WTC11 (cell line): Measurements from ENCODE around the gene HDGFL2. TPM values are rescaled to one million over a fixed set of nuclear protein-coding genes. Genes with fewer than 3 reads are reported as not detected.
"Not testable (repeated sequence)": the region's sequence is repeated elsewhere in the genome, so short reads cannot be mapped to it uniquely, and the experiment has no call there.

Experiments used
- ATAC-seq: fragments of 200-7000 bp; cut with Tn5 transposase; 2 replicates; pipeline ENCODE4 v1.10.0; 2021; ENCODE audit warnings: mild to moderate bottlenecking, moderate library complexity
- CTCF ChIA-PET: fragments of 300-600 bp; sonication (Branson Sonifier 250); formaldehyde crosslinking; loops from one replicate; lab custom pipeline; 2021; ENCODE audit warnings: antibody characterized with exemption; lab: Charles Lee
- POLR2A ChIA-PET: fragments of 350-600 bp; sonication (Branson Sonifier 250); formaldehyde crosslinking; loops from one replicate; lab custom pipeline; 2021; ENCODE audit warnings: antibody characterized with exemption; lab: Charles Lee
- DNase-seq: peaks from one replicate; pipeline ENCODE4 v3.0.0; 2021; ENCODE audit warnings: low spot score
- H3K27ac Mint-ChIP-seq: 2 replicates; pipeline ENCODE4 v1.8.0; 2021; ENCODE audit warnings: mixed read lengths
- H3K27me3 Mint-ChIP-seq: 2 replicates; pipeline ENCODE4 v1.8.0; 2021; ENCODE audit warnings: low read depth, mild to moderate bottlenecking, moderate library complexity, mixed read lengths
- H3K36me3 Mint-ChIP-seq: 2 replicates; pipeline ENCODE4 v1.8.0; 2021; ENCODE audit warnings: mixed read lengths
- H3K4me1 Mint-ChIP-seq: 2 replicates; pipeline ENCODE4 v1.8.0; 2022; ENCODE audit warnings: mixed read lengths
- H3K4me3 Mint-ChIP-seq: 2 replicates; pipeline ENCODE4 v1.8.0; 2021; ENCODE audit warnings: mild to moderate bottlenecking, moderate library complexity, mixed read lengths
- H3K9me3 Mint-ChIP-seq: 2 replicates; pipeline ENCODE4 v1.8.0; 2021; ENCODE audit warnings: mixed read lengths
- EMX1 ChIP-seq: fragments of 250-450 bp; sonication (Bioruptor Pico); IDR thresholded peaks from 2 replicates; pipeline ENCODE4 v1.8.0; 2021; ENCODE audit warnings: mild to moderate bottlenecking
- ETV6 ChIP-seq: sonication (generic); formaldehyde crosslinking; IDR thresholded peaks from 2 replicates; pipeline ENCODE4 v1.8.1; 2022; ENCODE audit warnings: mild to moderate bottlenecking, missing genetic modification reagents
- GABPB1 ChIP-seq: sonication (generic); formaldehyde crosslinking; IDR thresholded peaks from 2 replicates; pipeline ENCODE4 v1.8.1; 2023; ENCODE audit warnings: mild to moderate bottlenecking, missing genetic modification reagents
- HMGA2 ChIP-seq: fragments of 250-450 bp; sonication (Bioruptor Pico); IDR thresholded peaks from 2 replicates; pipeline ENCODE4 v1.4.0; 2021; ENCODE audit warnings: mild to moderate bottlenecking, moderate library complexity
- IRF2 ChIP-seq: sonication (generic); formaldehyde crosslinking; IDR thresholded peaks from 2 replicates; pipeline ENCODE4 v1.8.0; 2022; ENCODE audit warnings: low read depth, missing genetic modification reagents, borderline replicate concordance
- NR3C1 ChIP-seq: sonication (generic); formaldehyde crosslinking; conservative IDR thresholded peaks from 2 replicates; pipeline ENCODE4 v1.8.1; 2023; ENCODE audit warnings: low read depth, mild to moderate bottlenecking, missing genetic modification reagents
- SMAD3 ChIP-seq: sonication (generic); formaldehyde crosslinking; IDR thresholded peaks from 2 replicates; pipeline ENCODE4 v1.8.0; 2022; ENCODE audit warnings: missing genetic modification reagents, mild to moderate bottlenecking, borderline replicate concordance
- ZNF138 ChIP-seq: sonication (generic); formaldehyde crosslinking; conservative IDR thresholded peaks from 2 replicates; pipeline ENCODE4 v1.8.1; 2022; ENCODE audit warnings: mild to moderate bottlenecking, moderate library complexity, missing genetic modification reagents
- ZNF219 ChIP-seq: sonication (generic); formaldehyde crosslinking; IDR thresholded peaks from 2 replicates; pipeline ENCODE4 v1.8.0; 2023; ENCODE audit warnings: missing genetic modification reagents, mild to moderate bottlenecking, borderline replicate concordance
- ZNF232 ChIP-seq: sonication (generic); formaldehyde crosslinking; IDR thresholded peaks from 2 replicates; pipeline ENCODE4 v1.8.0; 2022; ENCODE audit warnings: mild to moderate bottlenecking, missing genetic modification reagents
- ZNF416 ChIP-seq: fragments of 250-450 bp; sonication (Bioruptor Pico); IDR thresholded peaks from 2 replicates; pipeline ENCODE4 v1.9.0; 2021; ENCODE audit warnings: mild to moderate bottlenecking, inconsistent platforms
- ZNF423 ChIP-seq: fragments of 250-450 bp; sonication (Bioruptor Pico); IDR thresholded peaks from 2 replicates; pipeline ENCODE4 v2.1.2; 2022; ENCODE audit warnings: mild to moderate bottlenecking, moderate library complexity
- total RNA-seq: library from RNA; stranded (reverse); gene quantifications from 3 replicates; pipeline ENCODE4 v1.2.3, GENCODE V29; 2021
- TF ChIP-seq, protein P1 (sequence below): sonication (generic); formaldehyde crosslinking; IDR thresholded peaks from 2 replicates; pipeline ENCODE4 v1.8.1; 2022; ENCODE audit warnings: mild to moderate bottlenecking, moderate library complexity, missing genetic modification reagents
- TF ChIP-seq, protein P2 (sequence below): fragments of 250-450 bp; sonication (Bioruptor Pico); conservative IDR thresholded peaks from 2 replicates; pipeline ENCODE4 v1.9.0; 2021; ENCODE audit warnings: mild to moderate bottlenecking
- TF ChIP-seq, protein P3 (sequence below): sonication (generic); formaldehyde crosslinking; IDR thresholded peaks from 2 replicates; pipeline ENCODE4 v1.8.0; 2023; ENCODE audit warnings: missing genetic modification reagents
- TF ChIP-seq, protein P4 (sequence below): sonication (generic); formaldehyde crosslinking; IDR thresholded peaks from 2 replicates; pipeline ENCODE4 v1.8.1; 2023; ENCODE audit warnings: mild to moderate bottlenecking, missing genetic modification reagents, borderline replicate concordance
- TF ChIP-seq, protein P5 (sequence below): fragments of 250-450 bp; sonication (Bioruptor Pico); IDR thresholded peaks from 2 replicates; pipeline ENCODE4 v1.9.0; 2021; ENCODE audit warnings: mild to moderate bottlenecking
- TF ChIP-seq, protein P6 (sequence below): sonication (generic); formaldehyde crosslinking; IDR thresholded peaks from 2 replicates; pipeline ENCODE4 v1.8.1; 2023; ENCODE audit warnings: mild to moderate bottlenecking, missing genetic modification reagents
- TF ChIP-seq, protein P7 (sequence below): sonication (generic); formaldehyde crosslinking; IDR thresholded peaks from 2 replicates; pipeline ENCODE4 v1.8.0; 2022; ENCODE audit warnings: missing genetic modification reagents

HDGFL2 gene
- total RNA-seq, 1 experiment from 2014 or later = 115 TPM

DNA sequence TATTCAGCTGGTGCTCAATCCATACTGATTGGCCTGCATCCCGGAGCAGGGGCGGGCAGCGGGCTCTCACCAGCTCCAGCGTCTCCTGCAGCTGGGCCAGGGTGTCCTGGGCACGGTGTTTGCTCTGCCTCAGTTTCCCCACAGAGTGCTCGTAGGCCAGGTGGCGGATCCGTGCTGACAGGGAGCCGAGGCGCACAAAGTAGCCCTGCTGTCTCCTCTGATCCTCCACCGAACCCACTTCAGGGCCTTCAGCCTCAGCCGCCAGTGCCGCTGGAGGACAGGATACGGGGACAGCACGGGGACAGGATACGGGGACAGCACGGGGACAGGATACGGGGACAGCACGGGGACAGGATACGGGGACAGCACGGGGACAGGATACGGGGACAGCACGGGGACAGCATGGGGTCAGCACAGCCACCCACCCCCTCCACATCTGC lies 53.5 kb downstream of the HDGFL2 start:
- Mint-ChIP-seq H3K27me3 (peaks cover 33% of the 10 kb centered on the region), H3K4me1 (no peaks in the 10 kb centered on the region), H3K27ac (no peak overlapping the region), H3K9me3 (no peaks in the 10 kb centered on the region), H3K36me3 (no peaks in the 10 kb centered on the region), H3K4me3 (no peak overlapping the region)
- ATAC-seq (no peak), DNase-seq (no peak)
- TF ChIP-seq, protein P1, sequence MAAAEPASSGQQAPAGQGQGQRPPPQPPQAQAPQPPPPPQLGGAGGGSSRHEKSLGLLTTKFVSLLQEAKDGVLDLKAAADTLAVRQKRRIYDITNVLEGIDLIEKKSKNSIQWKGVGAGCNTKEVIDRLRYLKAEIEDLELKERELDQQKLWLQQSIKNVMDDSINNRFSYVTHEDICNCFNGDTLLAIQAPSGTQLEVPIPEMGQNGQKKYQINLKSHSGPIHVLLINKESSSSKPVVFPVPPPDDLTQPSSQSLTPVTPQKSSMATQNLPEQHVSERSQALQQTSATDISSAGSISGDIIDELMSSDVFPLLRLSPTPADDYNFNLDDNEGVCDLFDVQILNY (CRISPR knock-in tag) = no peak
- TF ChIP-seq NR3C1 (no peak), EMX1 (no peak), ZNF232 (CRISPR knock-in tag) (no peak), ZNF219 (CRISPR knock-in tag) (no peak), ZNF416 (no peak)
- TF ChIP-seq, protein P2, sequence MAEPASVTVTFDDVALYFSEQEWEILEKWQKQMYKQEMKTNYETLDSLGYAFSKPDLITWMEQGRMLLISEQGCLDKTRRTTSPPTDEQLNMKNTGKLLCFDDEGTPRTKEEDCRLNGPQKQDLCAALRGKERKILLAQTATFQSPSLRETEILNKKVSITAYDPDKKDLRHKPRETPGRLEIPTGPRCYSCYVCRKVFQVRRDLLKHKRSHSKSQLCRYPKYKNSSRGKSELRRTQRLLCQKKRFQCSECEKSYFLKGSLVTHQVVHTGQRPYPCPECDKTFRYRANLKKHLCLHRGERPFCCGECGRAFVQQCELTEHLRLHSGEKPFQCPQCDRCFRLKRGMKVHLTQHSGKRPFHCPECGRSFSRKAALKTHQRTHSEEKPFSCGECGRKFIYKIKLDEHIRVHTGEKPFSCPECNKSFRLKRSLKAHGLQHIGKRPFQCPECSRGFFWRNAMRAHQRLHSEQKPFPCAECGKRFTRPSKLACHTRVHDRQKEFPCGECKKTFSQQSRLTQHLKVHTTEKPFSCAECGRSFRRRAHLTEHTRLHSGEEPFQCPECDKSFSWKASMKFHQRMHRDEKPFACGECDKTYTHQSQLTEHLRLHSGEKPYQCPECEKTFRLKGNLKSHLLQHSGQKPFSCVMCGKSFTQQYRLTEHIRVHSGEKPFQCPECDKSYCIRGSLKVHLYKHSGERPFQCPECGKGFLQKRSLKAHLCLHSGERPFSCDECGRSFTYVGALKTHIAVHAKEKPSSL (CRISPR knock-in tag) = no peak
- TF ChIP-seq, protein P3, sequence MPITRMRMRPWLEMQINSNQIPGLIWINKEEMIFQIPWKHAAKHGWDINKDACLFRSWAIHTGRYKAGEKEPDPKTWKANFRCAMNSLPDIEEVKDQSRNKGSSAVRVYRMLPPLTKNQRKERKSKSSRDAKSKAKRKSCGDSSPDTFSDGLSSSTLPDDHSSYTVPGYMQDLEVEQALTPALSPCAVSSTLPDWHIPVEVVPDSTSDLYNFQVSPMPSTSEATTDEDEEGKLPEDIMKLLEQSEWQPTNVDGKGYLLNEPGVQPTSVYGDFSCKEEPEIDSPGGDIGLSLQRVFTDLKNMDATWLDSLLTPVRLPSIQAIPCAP (CRISPR knock-in tag) = no peak
- TF ChIP-seq, protein P4, sequence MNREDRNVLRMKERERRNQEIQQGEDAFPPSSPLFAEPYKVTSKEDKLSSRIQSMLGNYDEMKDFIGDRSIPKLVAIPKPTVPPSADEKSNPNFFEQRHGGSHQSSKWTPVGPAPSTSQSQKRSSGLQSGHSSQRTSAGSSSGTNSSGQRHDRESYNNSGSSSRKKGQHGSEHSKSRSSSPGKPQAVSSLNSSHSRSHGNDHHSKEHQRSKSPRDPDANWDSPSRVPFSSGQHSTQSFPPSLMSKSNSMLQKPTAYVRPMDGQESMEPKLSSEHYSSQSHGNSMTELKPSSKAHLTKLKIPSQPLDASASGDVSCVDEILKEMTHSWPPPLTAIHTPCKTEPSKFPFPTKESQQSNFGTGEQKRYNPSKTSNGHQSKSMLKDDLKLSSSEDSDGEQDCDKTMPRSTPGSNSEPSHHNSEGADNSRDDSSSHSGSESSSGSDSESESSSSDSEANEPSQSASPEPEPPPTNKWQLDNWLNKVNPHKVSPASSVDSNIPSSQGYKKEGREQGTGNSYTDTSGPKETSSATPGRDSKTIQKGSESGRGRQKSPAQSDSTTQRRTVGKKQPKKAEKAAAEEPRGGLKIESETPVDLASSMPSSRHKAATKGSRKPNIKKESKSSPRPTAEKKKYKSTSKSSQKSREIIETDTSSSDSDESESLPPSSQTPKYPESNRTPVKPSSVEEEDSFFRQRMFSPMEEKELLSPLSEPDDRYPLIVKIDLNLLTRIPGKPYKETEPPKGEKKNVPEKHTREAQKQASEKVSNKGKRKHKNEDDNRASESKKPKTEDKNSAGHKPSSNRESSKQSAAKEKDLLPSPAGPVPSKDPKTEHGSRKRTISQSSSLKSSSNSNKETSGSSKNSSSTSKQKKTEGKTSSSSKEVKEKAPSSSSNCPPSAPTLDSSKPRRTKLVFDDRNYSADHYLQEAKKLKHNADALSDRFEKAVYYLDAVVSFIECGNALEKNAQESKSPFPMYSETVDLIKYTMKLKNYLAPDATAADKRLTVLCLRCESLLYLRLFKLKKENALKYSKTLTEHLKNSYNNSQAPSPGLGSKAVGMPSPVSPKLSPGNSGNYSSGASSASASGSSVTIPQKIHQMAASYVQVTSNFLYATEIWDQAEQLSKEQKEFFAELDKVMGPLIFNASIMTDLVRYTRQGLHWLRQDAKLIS (CRISPR knock-in tag) = no peak
- TF ChIP-seq, protein P5, sequence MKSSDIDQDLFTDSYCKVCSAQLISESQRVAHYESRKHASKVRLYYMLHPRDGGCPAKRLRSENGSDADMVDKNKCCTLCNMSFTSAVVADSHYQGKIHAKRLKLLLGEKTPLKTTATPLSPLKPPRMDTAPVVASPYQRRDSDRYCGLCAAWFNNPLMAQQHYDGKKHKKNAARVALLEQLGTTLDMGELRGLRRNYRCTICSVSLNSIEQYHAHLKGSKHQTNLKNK (CRISPR knock-in tag) = no peak
- TF ChIP-seq, protein P6, sequence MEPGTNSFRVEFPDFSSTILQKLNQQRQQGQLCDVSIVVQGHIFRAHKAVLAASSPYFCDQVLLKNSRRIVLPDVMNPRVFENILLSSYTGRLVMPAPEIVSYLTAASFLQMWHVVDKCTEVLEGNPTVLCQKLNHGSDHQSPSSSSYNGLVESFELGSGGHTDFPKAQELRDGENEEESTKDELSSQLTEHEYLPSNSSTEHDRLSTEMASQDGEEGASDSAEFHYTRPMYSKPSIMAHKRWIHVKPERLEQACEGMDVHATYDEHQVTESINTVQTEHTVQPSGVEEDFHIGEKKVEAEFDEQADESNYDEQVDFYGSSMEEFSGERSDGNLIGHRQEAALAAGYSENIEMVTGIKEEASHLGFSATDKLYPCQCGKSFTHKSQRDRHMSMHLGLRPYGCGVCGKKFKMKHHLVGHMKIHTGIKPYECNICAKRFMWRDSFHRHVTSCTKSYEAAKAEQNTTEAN = no peak
- CTCF ChIA-PET = interaction anchor here (0.5 to 5.9 kb wide), 62 partner anchors 10 to 805 kb away, joined by 3 to 285 read pairs (median 5); partner anchors contain the start of genes CHAF1A, FEM1A, HDGFL2 and LRG1
- POLR2A ChIA-PET = interaction anchor here (1.0 kb wide), 1 partner anchor 9 kb away, joined by 9 read pairs; the partner anchor contains the start of gene PLIN5

DNA sequence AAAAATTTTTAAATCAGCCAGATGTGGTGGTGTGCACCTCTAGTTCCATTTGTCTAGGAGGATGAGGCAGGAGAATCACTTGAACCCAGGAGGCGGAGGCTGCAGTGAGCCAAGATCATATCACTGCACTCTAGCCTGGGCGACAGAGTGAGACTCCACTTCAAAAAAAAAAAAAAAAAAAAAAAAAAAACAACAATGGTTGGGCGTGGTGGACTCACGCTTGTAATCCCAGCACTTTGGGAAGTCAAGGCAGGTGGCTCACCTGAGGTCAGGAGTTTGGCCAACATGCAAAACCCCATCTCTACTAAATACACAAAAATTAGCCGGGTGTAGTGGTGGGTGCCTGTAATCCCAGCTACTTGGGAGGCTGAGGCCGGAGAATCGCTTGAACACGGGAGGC lies 55.3 kb downstream of the HDGFL2 start:
- DNase-seq, H3K36me3 Mint-ChIP-seq, ATAC-seq, POLR2A ChIA-PET, H3K27ac Mint-ChIP-seq, H3K4me3 Mint-ChIP-seq, H3K9me3 Mint-ChIP-seq, H3K4me1 Mint-ChIP-seq: not testable (repeated sequence)
- H3K27me3 Mint-ChIP-seq = peaks cover 28% of the 10 kb centered on the region
- CTCF ChIA-PET = interaction anchor here (5.5 to 5.9 kb wide), 2 partner anchors 11 to 110 kb away, joined by 63 to 85 read pairs; partner anchors contain the start of gene PLIN4

DNA sequence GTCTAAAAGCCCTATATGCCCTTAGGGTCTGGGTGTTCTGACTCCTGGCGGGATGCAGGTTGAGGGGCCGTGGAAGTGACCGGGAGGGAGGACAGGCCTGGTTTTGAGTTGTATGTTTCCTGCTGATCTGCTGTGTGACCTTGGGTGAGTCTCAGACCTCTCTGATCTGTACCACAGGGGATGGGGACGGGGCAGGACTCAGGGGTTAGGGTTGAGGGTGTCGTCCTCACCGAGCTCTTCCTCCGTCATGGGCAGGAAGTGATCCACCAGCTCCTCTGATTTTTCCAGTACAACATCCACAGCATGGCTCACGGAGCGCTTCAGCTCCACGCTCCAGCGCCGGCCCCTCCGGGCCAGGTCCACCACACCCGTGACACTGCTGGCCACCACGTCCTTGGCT lies 56.7 kb downstream of the HDGFL2 start:
- H3K27me3 Mint-ChIP-seq = peaks cover 29% of the 10 kb centered on the region
- no peak overlapping the region for H3K27ac Mint-ChIP-seq
- H3K9me3 Mint-ChIP-seq = no peaks in the 10 kb centered on the region
- ChIA-PET POLR2A (no interaction called here), CTCF (interaction anchor here (1.0 to 5.9 kb wide), 5 partner anchors 13 to 262 kb away, joined by 3 to 63 read pairs (median 3); partner anchors contain the start of gene PLIN4)
- H3K4me1 Mint-ChIP-seq = no peaks in the 10 kb centered on the region
- DNase-seq (no peak), ATAC-seq (no peak)
- H3K36me3 Mint-ChIP-seq = no peaks in the 10 kb centered on the region
- H3K4me3 Mint-ChIP-seq = no peak overlapping the region
- TF ChIP-seq HMGA2 (CRISPR knock-in tag) = no peak
- no peak for TF ChIP-seq ETV6 (CRISPR knock-in tag)
- TF ChIP-seq ZNF138 = no peak
- no peak for TF ChIP-seq ZNF423
- TF ChIP-seq IRF2 (CRISPR knock-in tag) = no peak
- no peak for TF ChIP-seq SMAD3 (CRISPR knock-in tag)
- TF ChIP-seq, protein P7, sequence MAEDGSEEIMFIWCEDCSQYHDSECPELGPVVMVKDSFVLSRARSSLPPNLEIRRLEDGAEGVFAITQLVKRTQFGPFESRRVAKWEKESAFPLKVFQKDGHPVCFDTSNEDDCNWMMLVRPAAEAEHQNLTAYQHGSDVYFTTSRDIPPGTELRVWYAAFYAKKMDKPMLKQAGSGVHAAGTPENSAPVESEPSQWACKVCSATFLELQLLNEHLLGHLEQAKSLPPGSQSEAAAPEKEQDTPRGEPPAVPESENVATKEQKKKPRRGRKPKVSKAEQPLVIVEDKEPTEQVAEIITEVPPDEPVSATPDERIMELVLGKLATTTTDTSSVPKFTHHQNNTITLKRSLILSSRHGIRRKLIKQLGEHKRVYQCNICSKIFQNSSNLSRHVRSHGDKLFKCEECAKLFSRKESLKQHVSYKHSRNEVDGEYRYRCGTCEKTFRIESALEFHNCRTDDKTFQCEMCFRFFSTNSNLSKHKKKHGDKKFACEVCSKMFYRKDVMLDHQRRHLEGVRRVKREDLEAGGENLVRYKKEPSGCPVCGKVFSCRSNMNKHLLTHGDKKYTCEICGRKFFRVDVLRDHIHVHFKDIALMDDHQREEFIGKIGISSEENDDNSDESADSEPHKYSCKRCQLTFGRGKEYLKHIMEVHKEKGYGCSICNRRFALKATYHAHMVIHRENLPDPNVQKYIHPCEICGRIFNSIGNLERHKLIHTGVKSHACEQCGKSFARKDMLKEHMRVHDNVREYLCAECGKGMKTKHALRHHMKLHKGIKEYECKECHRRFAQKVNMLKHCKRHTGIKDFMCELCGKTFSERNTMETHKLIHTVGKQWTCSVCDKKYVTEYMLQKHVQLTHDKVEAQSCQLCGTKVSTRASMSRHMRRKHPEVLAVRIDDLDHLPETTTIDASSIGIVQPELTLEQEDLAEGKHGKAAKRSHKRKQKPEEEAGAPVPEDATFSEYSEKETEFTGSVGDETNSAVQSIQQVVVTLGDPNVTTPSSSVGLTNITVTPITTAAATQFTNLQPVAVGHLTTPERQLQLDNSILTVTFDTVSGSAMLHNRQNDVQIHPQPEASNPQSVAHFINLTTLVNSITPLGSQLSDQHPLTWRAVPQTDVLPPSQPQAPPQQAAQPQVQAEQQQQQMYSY = no peak
- no peak for TF ChIP-seq GABPB1 (CRISPR knock-in tag)
